MM.1S (cell line): Measurements from ENCODE around the gene GDAP1L1.

Source experiments
- EZH2 ChIP-seq: fragments of 300-600 bp; sonication (generic); optimal IDR thresholded peaks from 2 replicates; pipeline ENCODE3; 2017; ENCODE audit warnings: low read depth, mild to moderate bottlenecking, antibody characterized with exemption, low read length, mixed read lengths
- EZH2phosphoT487 ChIP-seq: fragments of 300-600 bp; sonication (generic); IDR thresholded peaks from 2 replicates; pipeline ENCODE4 v1.6.1; 2018; ENCODE audit warnings: antibody characterized with exemption, low read length
- TF ChIP-seq, protein P1 (sequence below): fragments of 300-600 bp; sonication (generic); IDR thresholded peaks from 2 replicates; pipeline ENCODE4 v1.5.1; 2016; ENCODE audit warnings: antibody characterized with exemption, low read length, mixed read lengths

DNA sequence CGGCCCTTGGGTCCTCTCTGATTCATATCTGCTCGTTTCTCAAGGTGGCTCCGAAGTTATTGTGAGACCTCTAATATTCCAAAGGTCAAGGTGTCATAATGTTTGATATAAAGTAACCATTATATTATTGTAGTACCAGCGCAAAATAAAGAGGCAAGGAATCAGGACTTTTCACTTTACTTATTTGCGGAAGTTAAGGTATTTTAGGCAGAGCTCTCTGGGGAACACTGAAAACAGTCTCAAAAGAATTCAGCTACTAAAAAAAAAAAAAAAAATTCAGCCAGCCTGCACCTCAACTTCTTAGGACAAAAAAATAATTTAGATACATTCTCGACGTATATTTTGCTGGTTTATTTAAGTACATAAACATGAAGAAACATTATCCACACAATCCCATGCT is 38.9 kb upstream of the GDAP1L1 start:
- TF ChIP-seq, protein P1, sequence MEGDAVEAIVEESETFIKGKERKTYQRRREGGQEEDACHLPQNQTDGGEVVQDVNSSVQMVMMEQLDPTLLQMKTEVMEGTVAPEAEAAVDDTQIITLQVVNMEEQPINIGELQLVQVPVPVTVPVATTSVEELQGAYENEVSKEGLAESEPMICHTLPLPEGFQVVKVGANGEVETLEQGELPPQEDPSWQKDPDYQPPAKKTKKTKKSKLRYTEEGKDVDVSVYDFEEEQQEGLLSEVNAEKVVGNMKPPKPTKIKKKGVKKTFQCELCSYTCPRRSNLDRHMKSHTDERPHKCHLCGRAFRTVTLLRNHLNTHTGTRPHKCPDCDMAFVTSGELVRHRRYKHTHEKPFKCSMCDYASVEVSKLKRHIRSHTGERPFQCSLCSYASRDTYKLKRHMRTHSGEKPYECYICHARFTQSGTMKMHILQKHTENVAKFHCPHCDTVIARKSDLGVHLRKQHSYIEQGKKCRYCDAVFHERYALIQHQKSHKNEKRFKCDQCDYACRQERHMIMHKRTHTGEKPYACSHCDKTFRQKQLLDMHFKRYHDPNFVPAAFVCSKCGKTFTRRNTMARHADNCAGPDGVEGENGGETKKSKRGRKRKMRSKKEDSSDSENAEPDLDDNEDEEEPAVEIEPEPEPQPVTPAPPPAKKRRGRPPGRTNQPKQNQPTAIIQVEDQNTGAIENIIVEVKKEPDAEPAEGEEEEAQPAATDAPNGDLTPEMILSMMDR, result no peak
- no peak for TF ChIP-seq EZH2
- TF ChIP-seq EZH2phosphoT487, result no peak
